ENCODE measurements around the gene CUEDC1. TPM values are rescaled to one million over a fixed set of nuclear protein-coding genes. Genes with fewer than 3 reads are reported as not detected.

CUEDC1 gene
- total RNA-seq, 1 donor from 2014 or later = 37.0 TPM

DNA sequence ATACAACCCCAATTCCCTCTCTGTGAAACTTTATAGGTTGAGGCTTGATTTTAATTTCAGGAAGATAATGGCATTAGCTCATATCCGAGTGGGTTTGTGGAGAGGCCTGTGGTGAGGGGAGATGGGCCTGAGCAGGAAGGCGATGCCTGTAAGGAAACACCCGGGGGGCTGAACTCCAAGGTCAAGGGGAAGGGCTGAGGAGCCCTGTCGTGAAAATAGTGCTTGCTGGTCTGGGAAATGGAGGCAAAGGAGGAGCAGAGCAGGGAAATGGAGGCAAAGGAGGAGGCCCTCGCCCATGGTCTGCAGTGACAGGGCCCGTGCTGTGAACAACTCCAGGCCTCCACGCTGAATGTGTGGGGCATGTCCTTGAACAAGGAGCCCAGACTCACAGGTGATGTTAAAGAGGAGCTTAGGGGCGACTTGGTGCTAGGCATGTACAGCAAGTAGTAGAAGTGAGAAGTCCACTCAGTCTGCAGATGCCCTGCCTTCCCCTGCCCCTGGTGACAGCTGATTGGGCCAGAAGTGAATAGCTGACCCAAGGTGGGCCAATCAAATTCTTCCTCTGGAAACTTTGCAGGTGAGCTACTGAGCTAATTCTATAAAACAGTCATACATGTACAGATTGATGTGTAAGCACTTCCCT, 143.5 kb downstream of the CUEDC1 start:
- H3K27ac Mint-ChIP-seq = no peak overlapping the region
- TF ChIP-seq, protein P1, sequence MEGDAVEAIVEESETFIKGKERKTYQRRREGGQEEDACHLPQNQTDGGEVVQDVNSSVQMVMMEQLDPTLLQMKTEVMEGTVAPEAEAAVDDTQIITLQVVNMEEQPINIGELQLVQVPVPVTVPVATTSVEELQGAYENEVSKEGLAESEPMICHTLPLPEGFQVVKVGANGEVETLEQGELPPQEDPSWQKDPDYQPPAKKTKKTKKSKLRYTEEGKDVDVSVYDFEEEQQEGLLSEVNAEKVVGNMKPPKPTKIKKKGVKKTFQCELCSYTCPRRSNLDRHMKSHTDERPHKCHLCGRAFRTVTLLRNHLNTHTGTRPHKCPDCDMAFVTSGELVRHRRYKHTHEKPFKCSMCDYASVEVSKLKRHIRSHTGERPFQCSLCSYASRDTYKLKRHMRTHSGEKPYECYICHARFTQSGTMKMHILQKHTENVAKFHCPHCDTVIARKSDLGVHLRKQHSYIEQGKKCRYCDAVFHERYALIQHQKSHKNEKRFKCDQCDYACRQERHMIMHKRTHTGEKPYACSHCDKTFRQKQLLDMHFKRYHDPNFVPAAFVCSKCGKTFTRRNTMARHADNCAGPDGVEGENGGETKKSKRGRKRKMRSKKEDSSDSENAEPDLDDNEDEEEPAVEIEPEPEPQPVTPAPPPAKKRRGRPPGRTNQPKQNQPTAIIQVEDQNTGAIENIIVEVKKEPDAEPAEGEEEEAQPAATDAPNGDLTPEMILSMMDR (IDR thresholded peaks at IDR 0.05; ENCODE audit: unreplicated experiment) = no peak
- H3K9me3 Mint-ChIP-seq = no peaks in the 10 kb centered on the region
- peaks cover 25% of the 10 kb centered on the region for H3K27me3 Mint-ChIP-seq (ENCODE audit: low read depth)
- H3K36me3 Mint-ChIP-seq = no peaks in the 10 kb centered on the region
- DNase-seq (ENCODE audit: low spot score in 2 of 2, unreplicated experiment in 2 of 2) = no peak
- peaks cover 23% of the 10 kb centered on the region for H3K4me1 Mint-ChIP-seq
- H3K4me3 Mint-ChIP-seq = no peak overlapping the region

Other genes with a start within 250 kb of the CUEDC1 start
- not detected in 3 replicates for gene CCDC182, start 210.1 kb downstream of the CUEDC1 start, total RNA-seq
- 39.9 to 44.5 TPM (median 42.1 TPM) in 3 replicates for gene MRPS23, start 105.4 kb downstream of the CUEDC1 start, total RNA-seq
- 80.6 to 84.9 TPM (median 82.5 TPM) in 3 replicates for gene VEZF1, start 32.8 kb upstream of the CUEDC1 start, total RNA-seq
- gene SRSF1, start 51.8 kb upstream of the CUEDC1 start, total RNA-seq = 258 to 267 TPM (median 264 TPM) in 3 replicates
- 43.3 to 44.3 TPM (median 43.5 TPM) in 3 replicates for gene DYNLL2, start 128.0 kb upstream of the CUEDC1 start, total RNA-seq
- gene OR4D1, start 193.0 kb upstream of the CUEDC1 start, total RNA-seq = not detected in 3 replicates
- not detected in 3 replicates for gene OR4D2, start 211.6 kb upstream of the CUEDC1 start, total RNA-seq
- not detected in 3 replicates for gene EPX, start 237.3 kb upstream of the CUEDC1 start, total RNA-seq

All from mesothelial cell of epicardium (in vitro differentiated cells).